B cell (primary cell): ENCODE measurements around the gene TSTD2. TPM values are rescaled to one million over a fixed set of nuclear protein-coding genes. Genes with fewer than 3 reads are reported as not detected.

ENCODE experiments used
- ATAC-seq: fragments of 200-7000 bp; cut with Tn5 transposase; one replicate; pipeline ENCODE4 v1.10.0; 2021; ENCODE audit warnings: low read depth, mild to moderate bottlenecking, moderate number of reproducible peaks, moderate library complexity
- CTCF ChIA-PET: fragments of 350-600 bp; sonication (Branson Sonifier 250); formaldehyde crosslinking; loops from one replicate; lab custom pipeline; 2021; ENCODE audit warnings: antibody characterized with exemption, inconsistent platforms; lab: Charles Lee
- POLR2A ChIA-PET: fragments of 350-600 bp; sonication (Branson Sonifier 250); formaldehyde crosslinking; loops from one replicate; lab custom pipeline; 2021; ENCODE audit warnings: antibody characterized with exemption; lab: Charles Lee
- DNase-seq: peaks from one replicate; pipeline ENCODE4 v3.0.0; 2013
- H2AFZ ChIP-seq: 2 replicates; pipeline ENCODE4 v1.6.1; 2012; ENCODE audit warnings: mild to moderate bottlenecking, low read depth, low read length; ENCODE audit not compliant: insufficient read depth, poor library complexity, severe bottlenecking
- H3K27ac ChIP-seq, 2 donors: 1 replicate in 1 of 2; 2 replicates in 1 of 2; pipeline ENCODE4 v1.5.1; 2012 to 2013; ENCODE audit warnings: low read length in 2 of 2, mild to moderate bottlenecking in 2 of 2, moderate library complexity in 1 of 2
- H3K27me3 ChIP-seq, 4 experiments: fragments of 200-600 bp in 1 of 4; sonication (generic) in 1 of 4; replicated peaks in 1 of 4; 1 replicate in 2 of 4; 2 replicates in 2 of 4; pipeline versions ENCODE4 v1.6.1 to v1.7.0; 2013 to 2016; ENCODE audit warnings: low read length in 3 of 4, mild to moderate bottlenecking in 2 of 4, mixed read lengths in 1 of 4, moderate library complexity in 1 of 4; ENCODE audit not compliant: insufficient read depth in 4 of 4, control insufficient read depth in 3 of 4; ENCODE audit errors: control extremely low read depth in 1 of 4
- H3K36me3 ChIP-seq, 2 experiments: replicated peaks in 1 of 2; 1 replicate in 1 of 2; 2 replicates in 1 of 2; pipeline versions ENCODE4 v1.6.1 to v1.7.1; 2013; ENCODE audit warnings: low read length in 1 of 2; ENCODE audit not compliant: insufficient read depth in 2 of 2, control insufficient read depth in 1 of 2; ENCODE audit errors: control extremely low read depth in 1 of 2, extremely low read depth in 1 of 2
- H3K4me1 ChIP-seq, 2 donors: fragments of 200-600 bp in 1 of 2; sonication (generic) in 1 of 2; 1 replicate in 1 of 2; 2 replicates in 1 of 2; pipeline versions ENCODE4 v1.5.1 to v1.6.1; 2013 to 2017; ENCODE audit warnings: low read length in 2 of 2; ENCODE audit not compliant: control insufficient read depth in 2 of 2, insufficient read depth in 2 of 2
- H3K4me2 ChIP-seq: replicated peaks from 2 replicates; pipeline ENCODE3; 2012; ENCODE audit warnings: mild to moderate bottlenecking, low read depth, low read length; ENCODE audit not compliant: poor library complexity, severe bottlenecking
- H3K4me3 ChIP-seq, 5 experiments: fragments of 200-600 bp in 1 of 5; sonication (generic) in 1 of 5; 1 replicate in 3 of 5; 2 replicates in 2 of 5; pipeline versions ENCODE4 v1.5.1 to v1.7.0; 2011 to 2016; ENCODE audit warnings: low read length in 4 of 5, mild to moderate bottlenecking in 4 of 5, low read depth in 2 of 5, control low read depth in 1 of 5, moderate library complexity in 1 of 5; ENCODE audit not compliant: insufficient read depth in 1 of 5; ENCODE audit errors: control extremely low read depth in 1 of 5, extremely low read depth in 1 of 5
- H3K79me2 ChIP-seq: fragments of 200-600 bp; sonication (generic); one replicate; pipeline ENCODE4 v1.6.0; 2016; ENCODE audit warnings: low read length; ENCODE audit not compliant: control insufficient read depth, insufficient read depth
- H3K9ac ChIP-seq: fragments of 200-600 bp; sonication (generic); 2 replicates; pipeline ENCODE4 v1.6.1; 2017; ENCODE audit warnings: mild to moderate bottlenecking, low read length, moderate library complexity
- H3K9me3 ChIP-seq, 3 donors: one replicate each; pipeline versions ENCODE4 v1.6.1 to v1.7.1; 2013; ENCODE audit warnings: low read length in 2 of 3; ENCODE audit not compliant: control insufficient read depth in 2 of 3, insufficient read depth in 1 of 3; ENCODE audit errors: control extremely low read depth in 1 of 3
- H4K20me1 ChIP-seq: 2 replicates; pipeline ENCODE4 v1.6.0; 2012; ENCODE audit warnings: mild to moderate bottlenecking, low read length; ENCODE audit not compliant: insufficient read depth, control insufficient read depth, poor library complexity, severe bottlenecking
- H3K27ac Mint-ChIP-seq: one replicate; pipeline ENCODE4 v1.8.0; 2021; ENCODE audit warnings: mixed read lengths
- H3K27me3 Mint-ChIP-seq: one replicate; pipeline ENCODE4 v1.8.0; 2021; ENCODE audit warnings: mixed read lengths
- H3K4me1 Mint-ChIP-seq: one replicate; pipeline ENCODE4 v1.8.0; 2021; ENCODE audit warnings: mixed read lengths
- H3K4me3 Mint-ChIP-seq: one replicate; pipeline ENCODE4 v1.8.0; 2021; ENCODE audit warnings: mixed read lengths
- H3K9me3 Mint-ChIP-seq: one replicate; pipeline ENCODE4 v1.8.0; 2022; ENCODE audit warnings: mixed read lengths; ENCODE audit not compliant: insufficient read depth
- CTCF ChIP-seq: fragments of 200-600 bp; IDR thresholded peaks from one replicate; pipeline ENCODE4 v1.8.0; 2022; ENCODE audit warnings: antibody characterized with exemption, mild to moderate bottlenecking
- EZH2 ChIP-seq: IDR thresholded peaks from 2 replicates; pipeline ENCODE4 v1.6.1; 2012; ENCODE audit warnings: borderline replicate concordance, low read depth, mild to moderate bottlenecking, moderate library complexity, low read length; ENCODE audit not compliant: insufficient read depth, poor library complexity, severe bottlenecking
- WGBS: methylation state at CpG from one replicate; pipeline ENCODE4 v1.1.5; 2013; ENCODE audit warnings: missing lambda C conversion rate; ENCODE audit not compliant: insufficient coverage; 5-methylcytosine and 5-hydroxymethylcytosine counted together
- intact Hi-C: fragments of 100-400 bp; cut with micrococcal nuclease; formaldehyde crosslinking; loops from one replicate; pipeline ENCODE4 v1.10.0; 2022
- polyA plus RNA-seq: library from polyadenylated mRNA; depleted of rRNA; stranded (reverse); fragments of >200 nt; gene quantifications from 2 replicates; pipeline ENCODE4 v1.2.3, GENCODE V29; 2012
- total RNA-seq, 2 donors: library from RNA; stranded (reverse); fragments of 120-200 nt in 1 of 2; gene quantifications; 1 replicate in 1 of 2; 2 replicates in 1 of 2; pipeline versions ENCODE4 v1.2.3 to v1.2.4, GENCODE V29; 2013 to 2022

Gene TSTD2
- total and polyA plus RNA-seq, 2 donors (not counting 1 experiment from before 2014, with no cell fraction given): 12.7 to 29.2 TPM

GRCh38 chr9:97551308-97551707 lies 81.9 kb downstream of the TSTD2 start:
- TF ChIP-seq CTCF (no peak), EZH2 (no peak)
- DNase-seq: no peak
- Histone ChIP-seq H3K36me3 (no peaks in the 10 kb centered on the region), H3K27ac (no peak overlapping the region), H3K4me3 (no peak overlapping the region), H3K9me3 (no peaks in the 10 kb centered on the region), H3K4me1 (no peaks in the 10 kb centered on the region), H3K4me2 (no peak overlapping the region), H4K20me1 (no peaks in the 10 kb centered on the region), H3K79me2 (no peaks in the 10 kb centered on the region), H3K27me3 (peaks cover 0 to 4% (median 0%) of the 10 kb centered on the region in 4 experiments), H3K9ac (no peak overlapping the region), H2AFZ (no peak overlapping the region)
- ATAC-seq: no peak
- H3K27me3 Mint-ChIP-seq: peaks cover 27% of the 10 kb centered on the region
- no peaks in the 10 kb centered on the region for H3K4me1 Mint-ChIP-seq
- no peak overlapping the region for H3K27ac Mint-ChIP-seq
- whole genome bisulfite sequencing: no CpG with 5 or more reads among the region's 5 CpGs
- intact Hi-C loops: no loop called here
- H3K4me3 Mint-ChIP-seq: no peak overlapping the region
- no peaks in the 10 kb centered on the region for H3K9me3 Mint-ChIP-seq
- POLR2A ChIA-PET: no interaction called here
- CTCF ChIA-PET: no interaction called here

GRCh38 chr9:97550386-97550785 lies 82.8 kb downstream of the TSTD2 start:
- no peaks in the 10 kb centered on the region for H3K4me1 ChIP-seq
- H3K4me2 ChIP-seq: no peak overlapping the region
- Mint-ChIP-seq H3K9me3 (no peaks in the 10 kb centered on the region), H3K4me3 (no peak overlapping the region), H3K27me3 (peaks cover 19% of the 10 kb centered on the region), H3K27ac (no peak overlapping the region), H3K4me1 (no peaks in the 10 kb centered on the region)
- no peaks in the 10 kb centered on the region for H3K36me3 ChIP-seq
- DNase-seq (no peak), ATAC-seq (no peak)
- POLR2A ChIA-PET: no interaction called here
- no peaks in the 10 kb centered on the region for H3K79me2 ChIP-seq
- H3K27me3 ChIP-seq: peaks cover 0 to 4% (median 0%) of the 10 kb centered on the region in 4 experiments
- TF ChIP-seq CTCF: no peak
- no peak for TF ChIP-seq EZH2
- CTCF ChIA-PET: no interaction called here
- WGBS: no CpG with 5 or more reads among the region's 1 CpG
- H3K27ac ChIP-seq: no peak overlapping the region
- H3K4me3 ChIP-seq: no peak overlapping the region
- intact Hi-C loops: no loop called here
- H3K9ac ChIP-seq: no peak overlapping the region
- no peak overlapping the region for H2AFZ ChIP-seq
- no peaks in the 10 kb centered on the region for H3K9me3 ChIP-seq
- H4K20me1 ChIP-seq: no peaks in the 10 kb centered on the region

Other genes with a start within 250 kb of the TSTD2 start
- gene TDRD7, start 221.3 kb downstream of the TSTD2 start, total RNA-seq: 19.7 and 20.6 TPM in 2 replicates
- gene TDRD7, start 221.3 kb downstream of the TSTD2 start, polyA plus RNA-seq: 11.5 and 15.2 TPM in 2 replicates
- gene TMOD1, start 131.7 kb downstream of the TSTD2 start, total RNA-seq: 1.9 and 2.5 TPM in 2 replicates
- gene TMOD1, start 131.7 kb downstream of the TSTD2 start, polyA plus RNA-seq: 0.30 and 0.39 TPM in 2 replicates
- gene NCBP1, start 453 bp upstream of the TSTD2 start, total RNA-seq: 38.0 and 40.7 TPM in 2 replicates
- 8.1 and 19.5 TPM in 2 replicates for gene NCBP1, start 453 bp upstream of the TSTD2 start, polyA plus RNA-seq
- gene XPA, start 64.0 kb upstream of the TSTD2 start, total RNA-seq: 21.3 and 27.4 TPM in 2 replicates
- 3.8 and 7.5 TPM in 2 replicates for gene XPA, start 64.0 kb upstream of the TSTD2 start, polyA plus RNA-seq
- not detected in 2 replicates for gene FOXE1, start 219.9 kb upstream of the TSTD2 start, total RNA-seq
- not detected in 2 replicates for gene FOXE1, start 219.9 kb upstream of the TSTD2 start, polyA plus RNA-seq